CD4-positive, alpha-beta memory T cell (primary cell): Measurements from ENCODE around the gene SETD6. TPM values are rescaled to one million over a fixed set of nuclear protein-coding genes. Genes with fewer than 3 reads are reported as not detected.

Experiments
- CTCF ChIA-PET: fragments of 350-600 bp; sonication (Branson Sonifier 250); formaldehyde crosslinking; loops from one replicate; lab custom pipeline; 2021; ENCODE audit warnings: inconsistent platforms; ENCODE audit not compliant: partially characterized antibody; lab: Charles Lee
- POLR2A ChIA-PET: fragments of 350-600 bp; sonication (Branson Sonifier 250); formaldehyde crosslinking; loops from one replicate; lab custom pipeline; 2021; ENCODE audit not compliant: partially characterized antibody; lab: Charles Lee
- DNase-seq, 5 donors: peaks; one replicate each; pipeline versions ENCODE4 v3.0.0 to v3.0.0-alpha.2; 2020 to 2022; ENCODE audit warnings: mixed read lengths in 1 of 5
- H3K27ac ChIP-seq: one replicate; pipeline ENCODE4 v1.7.0; 2013; ENCODE audit warnings: low read depth, low read length
- H3K27me3 ChIP-seq: 2 replicates; pipeline ENCODE4 v1.7.0; 2013; ENCODE audit warnings: mild to moderate bottlenecking, low read length, moderate library complexity; ENCODE audit not compliant: insufficient read depth
- H3K36me3 ChIP-seq: 2 replicates; pipeline ENCODE4 v1.7.0; 2013; ENCODE audit warnings: mild to moderate bottlenecking, low read length, moderate library complexity; ENCODE audit not compliant: insufficient read depth
- H3K4me1 ChIP-seq: 2 replicates; pipeline ENCODE4 v1.7.0; 2013; ENCODE audit warnings: mild to moderate bottlenecking, low read length, moderate library complexity; ENCODE audit not compliant: insufficient read depth
- H3K4me3 ChIP-seq, 2 donors: one replicate each; pipeline ENCODE4 v1.7.0; 2013; ENCODE audit warnings: low read length in 2 of 2, mild to moderate bottlenecking in 1 of 2
- H3K9me3 ChIP-seq, 2 donors: one replicate each; pipeline ENCODE4 v1.7.0; 2013; ENCODE audit warnings: low read length in 2 of 2, control low read depth in 1 of 2; ENCODE audit not compliant: control insufficient read depth in 1 of 2
- H3K27ac Mint-ChIP-seq, 7 donors: one replicate each; pipeline ENCODE4 v1.8.0; 2020 to 2021; ENCODE audit warnings: mixed read lengths in 7 of 7, mild to moderate bottlenecking in 6 of 7, inconsistent platforms in 3 of 7, moderate library complexity in 3 of 7
- H3K27me3 Mint-ChIP-seq, 2 donors: one replicate each; pipeline ENCODE4 v1.8.0; 2020 to 2021; ENCODE audit warnings: mixed read lengths in 2 of 2
- H3K36me3 Mint-ChIP-seq, 2 donors: one replicate each; pipeline ENCODE4 v1.8.0; 2020 to 2021; ENCODE audit warnings: mixed read lengths in 2 of 2, inconsistent platforms in 1 of 2, mild to moderate bottlenecking in 1 of 2
- H3K4me1 Mint-ChIP-seq, 4 donors: one replicate each; pipeline ENCODE4 v1.8.0; 2020 to 2021; ENCODE audit warnings: mixed read lengths in 4 of 4, mild to moderate bottlenecking in 1 of 4
- H3K4me3 Mint-ChIP-seq, 8 donors: one replicate each; pipeline ENCODE4 v1.8.0; 2020 to 2021; ENCODE audit warnings: mixed read lengths in 8 of 8, mild to moderate bottlenecking in 7 of 8, moderate library complexity in 6 of 8, inconsistent platforms in 3 of 8
- H3K9me3 Mint-ChIP-seq, 8 donors: one replicate each; pipeline ENCODE4 v1.8.0; 2020 to 2021; ENCODE audit warnings: mixed read lengths in 8 of 8, mild to moderate bottlenecking in 5 of 8, inconsistent platforms in 3 of 8, moderate library complexity in 1 of 8
- intact Hi-C: fragments of 100-400 bp; cut with micrococcal nuclease; formaldehyde crosslinking; loops from one replicate; pipeline ENCODE4 v1.15.1; 2023
- polyA plus RNA-seq, 2 donors: library from polyadenylated mRNA; unstranded; fragments of 300-500 nt; fragmentation: Illumina TruSeq; gene quantifications; one replicate each; pipeline ENCODE4 v1.2.3, GENCODE V29; 2021
- total RNA-seq, 2 experiments: library from RNA; stranded (reverse); gene quantifications; one replicate each; pipeline ENCODE4 v1.2.3, GENCODE V29; 2021

Gene SETD6
- total and polyA plus RNA-seq, 4 experiments from 2014 or later = 6.1 to 38.3 (median 23.6) TPM

GRCh38 chr16:58518980-58519368 is 3.7 kb downstream of the SETD6 start:
- Histone ChIP-seq H3K27me3 (no peaks in the 10 kb centered on the region), H3K4me1 (peaks cover 12% of the 10 kb centered on the region), H3K9me3 (no peaks in the 10 kb centered on the region), H3K27ac (no peak overlapping the region), H3K36me3 (peaks cover 43% of the 10 kb centered on the region), H3K4me3 (no peak overlapping the region)
- no peak overlapping the region for H3K4me3 Mint-ChIP-seq
- H3K36me3 Mint-ChIP-seq = peaks cover 40 to 56% of the 10 kb centered on the region in 2 donors
- DNase-seq = no peak
- no peaks in the 10 kb centered on the region for H3K9me3 Mint-ChIP-seq
- CTCF ChIA-PET = interaction anchor here (1.0 to 4.9 kb wide), 4 partner anchors 8 to 237 kb away, joined by 3 to 22 read pairs (median 6); no protein-coding TSS in a partner anchor
- peak overlapping the region in 3 of 7 donors; percentile 6 to 52 (median 23) for H3K27ac Mint-ChIP-seq
- peaks cover 10 to 28% (median 18%) of the 10 kb centered on the region in 4 donors for H3K4me1 Mint-ChIP-seq
- intact Hi-C loops = no loop called here
- POLR2A ChIA-PET = interaction anchor here (0.9 to 2.2 kb wide), 3 partner anchors 27 to 237 kb away, joined by 3 to 6 read pairs (median 4); partner anchors contain the start of gene SLC38A7
- no peaks in the 10 kb centered on the region for H3K27me3 Mint-ChIP-seq

- H3K27ac ChIP-seq = no peak overlapping the region
- no peak for DNase-seq
- Mint-ChIP-seq H3K27ac (peak overlapping the region in 3 of 7 donors; percentile 16 to 53 (median 35)), H3K4me3 (no peak overlapping the region), H3K36me3 (peaks cover 46 to 63% of the 10 kb centered on the region in 2 donors), H3K4me1 (peaks cover 9 to 26% (median 17%) of the 10 kb centered on the region in 4 donors), H3K27me3 (no peaks in the 10 kb centered on the region), H3K9me3 (no peaks in the 10 kb centered on the region)
- intact Hi-C loops = no loop called here
- peaks cover 12% of the 10 kb centered on the region for H3K4me1 ChIP-seq
- no peaks in the 10 kb centered on the region for H3K27me3 ChIP-seq
- ChIA-PET CTCF (interaction anchor here (1.0 to 4.9 kb wide), 4 partner anchors 8 to 237 kb away, joined by 3 to 22 read pairs (median 6); no protein-coding TSS in a partner anchor), POLR2A (interaction anchor here (0.9 to 2.2 kb wide), 2 partner anchors 165 to 236 kb away, joined by 4 to 6 read pairs; partner anchors contain the start of gene SLC38A7)
- peaks cover 50% of the 10 kb centered on the region for H3K36me3 ChIP-seq
- H3K9me3 ChIP-seq = no peaks in the 10 kb centered on the region
- no peak overlapping the region for H3K4me3 ChIP-seq
These were observed 4.4 kb downstream of the SETD6 start for GRCh38 chr16:58519707-58520106.

DNA sequence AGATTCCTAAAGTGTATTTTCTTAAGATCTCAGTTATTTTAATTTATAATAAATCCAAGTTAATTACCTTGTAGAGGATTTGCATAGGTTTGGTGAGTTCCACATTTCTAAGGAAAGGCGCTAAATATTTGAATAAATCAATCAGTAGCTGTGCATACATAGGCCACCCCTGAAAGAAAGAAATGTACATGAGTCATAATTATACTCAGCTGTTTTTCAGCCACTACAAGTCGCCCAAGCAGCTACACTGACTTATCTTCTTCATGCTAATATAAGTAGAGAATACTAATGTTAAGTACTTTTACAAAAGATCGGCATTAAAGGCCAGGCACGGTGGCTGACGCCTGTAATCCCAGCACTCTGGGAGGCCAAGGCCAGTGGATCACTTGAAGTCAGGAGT is 14.9 kb downstream of the SETD6 start:
- no peak overlapping the region for H3K4me3 ChIP-seq
- intact Hi-C loops = no loop called here
- H3K9me3 ChIP-seq = no peaks in the 10 kb centered on the region
- Mint-ChIP-seq H3K27ac (no peak overlapping the region), H3K4me3 (no peak overlapping the region), H3K36me3 (peaks cover 57 to 83% of the 10 kb centered on the region in 2 donors), H3K27me3 (no peaks in the 10 kb centered on the region), H3K9me3 (no peaks in the 10 kb centered on the region), H3K4me1 (peaks cover 0 to 4% (median 0%) of the 10 kb centered on the region in 4 donors)
- CTCF ChIA-PET = interaction anchor here (0.5 kb wide), 1 partner anchor 205 kb away, joined by 4 read pairs; no protein-coding TSS in a partner anchor
- no peak overlapping the region for H3K27ac ChIP-seq
- H3K36me3 ChIP-seq = peaks cover 74% of the 10 kb centered on the region
- DNase-seq = no peak
- no peaks in the 10 kb centered on the region for H3K4me1 ChIP-seq
- POLR2A ChIA-PET = interaction anchor here (0.7 kb wide), 1 partner anchor 49 kb away, joined by 3 read pairs; no protein-coding TSS in a partner anchor
- H3K27me3 ChIP-seq = no peaks in the 10 kb centered on the region

DNA sequence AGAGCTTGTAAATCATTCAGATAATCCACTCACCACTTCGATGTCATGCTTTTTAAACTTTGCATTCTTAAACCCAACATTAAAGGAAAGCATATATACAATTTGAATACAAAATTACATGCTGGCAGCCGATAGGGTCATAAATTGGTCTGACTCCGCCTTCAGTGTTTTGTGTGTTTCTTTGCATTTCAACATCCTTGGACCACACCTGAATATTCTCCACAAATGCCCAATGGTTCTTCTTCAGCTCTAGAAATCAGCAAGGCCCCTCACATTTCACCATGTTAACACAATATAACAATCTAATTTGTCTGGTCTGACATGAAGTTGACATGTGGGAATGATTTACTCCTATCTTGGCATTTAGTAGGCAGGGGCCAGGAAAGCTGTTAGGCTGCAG is 17.1 kb downstream of the SETD6 start:
- no peaks in the 10 kb centered on the region for H3K9me3 Mint-ChIP-seq
- Histone ChIP-seq H3K27ac (no peak overlapping the region), H3K4me3 (no peak overlapping the region), H3K36me3 (peaks cover 77% of the 10 kb centered on the region), H3K27me3 (no peaks in the 10 kb centered on the region), H3K4me1 (no peaks in the 10 kb centered on the region), H3K9me3 (no peaks in the 10 kb centered on the region)
- no peak overlapping the region for H3K4me3 Mint-ChIP-seq
- no peak for DNase-seq
- peaks cover 61 to 83% of the 10 kb centered on the region in 2 donors for H3K36me3 Mint-ChIP-seq
- POLR2A ChIA-PET = no interaction called here
- peaks cover 0 to 1% (median 0%) of the 10 kb centered on the region in 4 donors for H3K4me1 Mint-ChIP-seq
- H3K27me3 Mint-ChIP-seq = no peaks in the 10 kb centered on the region
- no peak overlapping the region for H3K27ac Mint-ChIP-seq
- intact Hi-C loops = no loop called here
- CTCF ChIA-PET = no interaction called here

DNA sequence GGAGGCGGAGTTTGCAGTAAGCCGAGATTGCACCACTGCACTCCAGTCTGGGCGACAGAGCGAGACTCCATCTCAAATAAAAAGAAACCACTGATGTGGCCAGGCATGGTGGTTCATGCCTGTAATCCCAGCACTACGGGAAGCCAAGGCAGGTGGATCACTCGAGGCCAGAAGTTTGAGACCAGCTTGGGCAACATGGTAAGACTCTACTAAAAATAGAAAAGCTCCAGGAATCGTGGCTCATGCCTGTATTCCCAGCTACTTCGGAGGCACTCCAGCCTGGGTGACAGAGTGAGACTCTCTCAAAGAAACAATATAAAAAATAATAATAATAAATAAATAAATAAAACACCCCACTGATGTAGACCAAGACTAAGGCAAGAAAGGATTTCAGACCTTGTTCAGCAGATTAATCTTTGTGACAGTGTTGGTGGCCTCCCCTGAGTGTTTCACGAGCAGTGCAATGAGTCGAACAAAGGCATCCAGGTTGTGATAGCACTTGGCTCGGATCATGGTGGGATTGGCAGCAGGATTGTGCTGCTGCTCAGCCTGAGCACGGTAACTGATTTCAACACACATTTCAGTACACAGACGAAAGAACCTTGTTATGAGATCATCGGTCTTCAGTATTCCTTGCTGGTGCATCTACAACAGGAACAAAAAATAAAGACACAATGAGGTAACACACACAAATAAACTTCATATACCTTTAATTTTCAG is 18.6 kb downstream of the SETD6 start:
- H3K27ac Mint-ChIP-seq = peak overlapping the region in 1 of 7 donors; percentile 48
- no peak overlapping the region for H3K27ac ChIP-seq
- no peaks in the 10 kb centered on the region for H3K9me3 Mint-ChIP-seq
- peaks cover 0 to 1% (median 0%) of the 10 kb centered on the region in 4 donors for H3K4me1 Mint-ChIP-seq
- DNase-seq = no peak
- H3K4me1 ChIP-seq = no peaks in the 10 kb centered on the region
- ChIA-PET POLR2A (no interaction called here), CTCF (no interaction called here)
- no peak overlapping the region for H3K4me3 ChIP-seq
- H3K27me3 Mint-ChIP-seq = no peaks in the 10 kb centered on the region
- H3K4me3 Mint-ChIP-seq = no peak overlapping the region
- intact Hi-C loops = no loop called here
- H3K36me3 Mint-ChIP-seq = peaks cover 70 to 88% of the 10 kb centered on the region in 2 donors
- peaks cover 80% of the 10 kb centered on the region for H3K36me3 ChIP-seq
- H3K9me3 ChIP-seq = no peaks in the 10 kb centered on the region
- no peaks in the 10 kb centered on the region for H3K27me3 ChIP-seq

GRCh38 chr16:58535100-58535499 is 19.8 kb downstream of the SETD6 start:
- POLR2A ChIA-PET = no interaction called here

DNA sequence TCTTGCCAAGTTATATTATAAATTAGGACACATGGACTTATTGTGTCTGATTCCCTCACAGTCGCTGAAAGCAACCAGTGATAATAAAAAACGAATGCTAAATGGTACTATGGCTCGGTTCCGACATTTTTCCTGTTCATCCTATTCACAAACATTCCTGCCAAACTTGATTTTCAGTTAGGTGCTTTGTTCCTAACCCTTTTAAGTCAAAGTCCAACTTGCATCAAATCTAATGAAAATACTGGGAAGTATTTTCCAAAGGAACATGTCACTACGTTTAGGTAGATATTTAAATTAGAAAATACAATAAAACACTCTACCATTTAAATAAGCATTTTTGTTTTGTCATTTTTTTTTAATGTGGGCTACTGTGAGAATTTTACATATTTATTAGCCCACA is 21.0 kb downstream of the SETD6 start:
- DNase-seq = no peak
- intact Hi-C loops = no loop called here
- POLR2A ChIA-PET = no interaction called here
- Histone ChIP-seq H3K4me3 (no peak overlapping the region), H3K27ac (no peak overlapping the region), H3K9me3 (no peaks in the 10 kb centered on the region), H3K27me3 (no peaks in the 10 kb centered on the region), H3K4me1 (no peaks in the 10 kb centered on the region), H3K36me3 (peaks cover 80% of the 10 kb centered on the region)
- H3K27ac Mint-ChIP-seq = no peak overlapping the region
- no peaks in the 10 kb centered on the region for H3K4me1 Mint-ChIP-seq
- no peaks in the 10 kb centered on the region for H3K27me3 Mint-ChIP-seq
- CTCF ChIA-PET = no interaction called here
- no peaks in the 10 kb centered on the region for H3K9me3 Mint-ChIP-seq
- peaks cover 74 to 86% of the 10 kb centered on the region in 2 donors for H3K36me3 Mint-ChIP-seq
- no peak overlapping the region for H3K4me3 Mint-ChIP-seq

More at GRCh38 chr16:58535100-58535499, 19.8 kb downstream of the SETD6 start:
- no peak for DNase-seq
- Mint-ChIP-seq H3K4me1 (no peaks in the 10 kb centered on the region), H3K9me3 (no peaks in the 10 kb centered on the region), H3K27ac (peak overlapping the region in 1 of 7 donors; percentile 5), H3K27me3 (no peaks in the 10 kb centered on the region), H3K36me3 (peaks cover 77 to 90% of the 10 kb centered on the region in 2 donors), H3K4me3 (no peak overlapping the region)
- H3K27me3 ChIP-seq = no peaks in the 10 kb centered on the region
- no peaks in the 10 kb centered on the region for H3K9me3 ChIP-seq
- intact Hi-C loops = no loop called here
- CTCF ChIA-PET = no interaction called here
- H3K36me3 ChIP-seq = peaks cover 85% of the 10 kb centered on the region
- H3K4me3 ChIP-seq = no peak overlapping the region
- no peak overlapping the region for H3K27ac ChIP-seq
- H3K4me1 ChIP-seq = no peaks in the 10 kb centered on the region
